GM12875 (cell line): ENCODE data around the gene PDE1A.
A peak's percentile ranks its signal among the peaks of the same experiment; 100 is the strongest.

Experiments
- H3K4me3 ChIP-seq: one replicate; pipeline ENCODE4 v1.5.1; 2011; ENCODE audit warnings: low read depth, low read length, control low read depth
- TF ChIP-seq, protein P1 (sequence below): IDR thresholded peaks from 2 replicates; pipeline ENCODE4 v1.5.1; 2011; ENCODE audit warnings: low read depth, mild to moderate bottlenecking, control low read depth, inconsistent platforms, low read length, moderate library complexity, borderline replicate concordance; ENCODE audit not compliant: insufficient read depth

Gene PDE1A

GRCh38 chr2:182113334-182113733 is 313.5 kb downstream of the PDE1A start:
- no peak overlapping the region for H3K4me3 ChIP-seq
- TF ChIP-seq, protein P1, sequence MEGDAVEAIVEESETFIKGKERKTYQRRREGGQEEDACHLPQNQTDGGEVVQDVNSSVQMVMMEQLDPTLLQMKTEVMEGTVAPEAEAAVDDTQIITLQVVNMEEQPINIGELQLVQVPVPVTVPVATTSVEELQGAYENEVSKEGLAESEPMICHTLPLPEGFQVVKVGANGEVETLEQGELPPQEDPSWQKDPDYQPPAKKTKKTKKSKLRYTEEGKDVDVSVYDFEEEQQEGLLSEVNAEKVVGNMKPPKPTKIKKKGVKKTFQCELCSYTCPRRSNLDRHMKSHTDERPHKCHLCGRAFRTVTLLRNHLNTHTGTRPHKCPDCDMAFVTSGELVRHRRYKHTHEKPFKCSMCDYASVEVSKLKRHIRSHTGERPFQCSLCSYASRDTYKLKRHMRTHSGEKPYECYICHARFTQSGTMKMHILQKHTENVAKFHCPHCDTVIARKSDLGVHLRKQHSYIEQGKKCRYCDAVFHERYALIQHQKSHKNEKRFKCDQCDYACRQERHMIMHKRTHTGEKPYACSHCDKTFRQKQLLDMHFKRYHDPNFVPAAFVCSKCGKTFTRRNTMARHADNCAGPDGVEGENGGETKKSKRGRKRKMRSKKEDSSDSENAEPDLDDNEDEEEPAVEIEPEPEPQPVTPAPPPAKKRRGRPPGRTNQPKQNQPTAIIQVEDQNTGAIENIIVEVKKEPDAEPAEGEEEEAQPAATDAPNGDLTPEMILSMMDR, result no peak

DNA sequence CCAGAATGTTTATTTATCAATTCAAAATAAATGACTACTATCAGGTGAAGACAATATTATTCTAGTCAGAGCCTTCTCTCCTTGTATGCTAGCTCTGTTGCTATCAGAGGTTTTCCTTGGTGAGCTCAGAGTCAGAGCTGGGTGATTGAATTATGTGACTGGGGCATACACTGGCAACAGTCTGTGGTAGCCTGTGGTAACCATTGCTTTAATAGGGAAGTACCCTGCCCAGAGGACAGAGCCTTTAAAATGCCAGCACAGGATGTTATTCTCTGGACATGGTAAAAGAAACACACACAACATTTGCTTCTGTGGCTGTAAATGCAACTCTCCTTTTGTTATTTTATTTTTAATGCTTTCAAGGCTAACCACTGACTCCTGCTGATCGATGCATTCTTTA is 316.5 kb downstream of the PDE1A start:
- no peak overlapping the region for H3K4me3 ChIP-seq
- TF ChIP-seq, protein P1, result no peak

- H3K4me3 ChIP-seq, result no peak overlapping the region
- TF ChIP-seq, protein P1, result no peak
Observed at GRCh38 chr2:182103526-182103925, 323.3 kb downstream of the PDE1A start.

- no peak overlapping the region for H3K4me3 ChIP-seq
- TF ChIP-seq, protein P1, result peak; percentile 14; the same call in 1 of the 2 replicates
Observed at GRCh38 chr2:182101263-182101662, 325.6 kb downstream of the PDE1A start.

DNA sequence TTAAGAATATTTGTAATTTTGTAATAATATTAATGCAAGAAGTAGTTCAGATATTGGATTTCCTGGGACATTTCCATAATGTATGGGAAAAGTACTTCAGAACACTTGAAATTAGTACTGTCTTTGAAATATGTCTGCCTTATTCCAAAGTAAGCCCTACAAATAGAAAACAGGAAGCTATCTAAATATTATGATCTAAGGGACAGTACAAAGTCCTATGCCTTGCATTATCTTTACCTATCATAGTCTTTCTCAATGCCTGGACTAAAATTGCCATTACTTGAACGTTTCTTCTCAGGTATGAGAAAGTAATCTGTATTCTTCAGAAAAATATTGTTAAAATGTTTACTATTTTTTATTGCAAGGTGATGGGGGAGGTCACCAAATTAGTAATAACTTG is 328.2 kb downstream of the PDE1A start:
- TF ChIP-seq, protein P1, result no peak

GRCh38 chr2:182097571-182098164 is 329.2 kb downstream of the PDE1A start:
- TF ChIP-seq, protein P1, result no peak
- no peak overlapping the region for H3K4me3 ChIP-seq

More for the DNA sequence above, 328.2 kb downstream of the PDE1A start:
- H3K4me3 ChIP-seq, result no peak overlapping the region

GRCh38 chr2:182090486-182090885 is 336.4 kb downstream of the PDE1A start:
- TF ChIP-seq, protein P1, result no peak
- no peak overlapping the region for H3K4me3 ChIP-seq
